Central memory CD4-positive, alpha-beta T cell (primary cell): ENCODE results near the gene DEF6.

Experiments used
- DNase-seq: peaks from one replicate; pipeline ENCODE4 v3.0.0; 2022

The DEF6 gene

DNA sequence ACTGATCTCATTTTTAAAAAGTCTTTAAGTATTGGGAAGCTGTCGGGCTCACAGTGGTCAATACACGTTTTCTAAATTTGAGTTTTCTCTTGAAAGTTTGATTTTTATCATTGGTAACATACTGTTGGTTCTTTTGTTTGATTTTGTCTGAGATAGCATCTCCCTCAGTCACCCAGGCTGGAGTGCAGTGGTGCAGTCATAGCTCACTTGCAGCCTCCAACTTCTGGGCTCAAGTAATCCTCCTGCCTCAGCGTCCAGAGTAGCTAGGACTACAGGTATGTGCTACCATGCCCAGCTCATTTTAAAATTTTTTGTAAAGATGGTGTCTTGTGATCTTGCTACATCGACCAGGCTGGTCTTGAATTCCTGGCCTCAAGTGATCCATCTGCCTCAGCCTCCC lies 53.8 kb downstream of the DEF6 start:
- no peak for DNase-seq

- no peak for DNase-seq
Measured at GRCh38 chr6:35352735-35353134, 55.1 kb downstream of the DEF6 start.

DNA sequence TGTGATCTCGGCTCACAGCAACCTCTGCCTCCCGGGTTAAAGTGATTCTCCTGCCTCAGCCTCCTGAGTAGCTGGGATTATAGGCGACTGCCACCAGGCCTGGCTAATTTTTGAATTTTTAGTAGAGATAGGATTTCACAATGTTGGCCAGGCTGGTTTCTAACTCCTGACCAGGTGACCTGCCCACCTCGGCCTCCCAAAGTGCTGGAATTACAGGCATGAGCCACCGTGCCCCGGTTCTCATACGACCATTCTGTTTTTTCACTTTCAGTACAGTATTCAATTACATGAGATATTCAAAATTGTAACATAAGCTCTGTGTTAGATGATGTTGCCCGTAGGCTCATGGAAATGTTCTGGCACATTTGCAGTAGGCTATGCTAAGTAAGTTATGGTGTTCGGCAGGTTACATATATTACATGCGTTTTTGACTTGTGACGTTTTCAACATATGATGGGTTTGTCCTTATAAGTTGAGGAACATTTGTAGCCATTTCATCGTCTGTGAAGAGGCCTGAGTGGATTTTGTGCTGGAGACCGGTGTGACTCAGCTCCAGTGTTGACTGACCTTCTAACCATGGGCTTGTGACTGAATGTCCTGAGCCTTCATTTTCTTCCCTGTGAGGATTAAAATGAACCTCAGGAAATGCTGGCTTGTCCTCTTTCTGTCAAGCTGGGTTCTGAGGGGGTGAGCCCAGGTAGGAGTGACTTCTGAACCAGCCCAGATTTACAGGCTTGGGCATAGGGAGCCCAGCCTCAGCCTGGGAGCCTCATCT lies 56.9 kb downstream of the DEF6 start:
- DNase-seq: no peak

DNA sequence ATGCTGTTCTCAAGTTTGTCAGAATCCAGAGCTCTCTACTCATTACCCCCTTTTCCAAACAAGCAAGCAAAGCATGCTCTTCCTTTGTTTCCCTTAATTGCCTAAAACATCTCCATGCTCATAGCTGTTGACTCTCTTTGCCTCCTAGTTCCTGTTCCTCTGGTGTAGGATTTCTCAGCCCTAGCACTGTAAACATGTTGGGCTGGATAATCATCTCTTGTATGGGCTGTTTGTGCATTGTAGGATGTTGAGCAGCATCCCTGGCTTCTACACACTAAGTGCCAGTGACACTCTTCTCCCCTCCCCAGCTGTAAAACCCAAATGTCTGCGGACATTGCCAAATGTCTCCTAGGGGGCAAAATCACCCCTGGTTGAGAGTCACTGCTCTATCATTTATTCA lies 58.8 kb downstream of the DEF6 start:
- no peak for DNase-seq

GRCh38 chr6:35357677-35358076 lies 60.1 kb downstream of the DEF6 start:
- DNase-seq: no peak

DNA sequence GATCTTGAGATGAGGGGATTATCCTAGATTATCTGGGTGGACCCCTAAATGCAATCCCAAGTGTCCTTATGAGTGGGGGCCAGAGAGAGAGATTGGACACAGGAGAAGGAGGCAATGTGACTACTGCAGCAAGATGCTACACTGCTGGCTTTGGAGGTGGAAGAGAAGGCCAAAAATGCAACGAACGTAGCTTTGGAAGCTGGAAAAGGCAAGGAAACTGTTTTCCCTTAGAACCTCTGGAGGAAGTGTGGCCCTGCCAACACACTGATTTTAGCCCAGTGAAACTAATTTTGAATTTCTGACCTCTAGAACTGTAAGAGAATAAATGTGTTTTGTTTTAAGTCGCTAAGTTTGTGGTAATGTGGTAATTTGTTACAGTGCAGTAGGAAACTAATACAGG lies 60.5 kb downstream of the DEF6 start:
- DNase-seq: no peak

DNA sequence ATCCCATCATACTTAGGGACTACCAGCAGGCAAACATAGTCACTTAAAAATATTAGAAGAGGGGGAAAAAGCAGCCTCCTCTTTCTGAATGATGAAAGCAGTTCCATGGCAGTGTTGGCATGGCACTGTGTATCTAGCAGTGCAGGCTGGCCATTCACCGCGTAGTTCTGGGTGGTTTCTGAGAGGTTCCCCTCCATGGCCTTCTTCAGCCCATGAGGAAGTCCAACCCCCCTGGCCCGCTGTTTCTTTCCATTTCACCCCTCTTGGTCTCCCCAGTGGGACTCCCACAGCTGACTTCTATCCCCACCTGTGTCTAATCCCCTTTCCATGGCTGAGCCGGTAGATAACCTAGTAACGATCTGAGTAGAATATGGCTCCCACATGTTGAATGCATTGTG lies 61.7 kb downstream of the DEF6 start:
- DNase-seq: no peak

GRCh38 chr6:35359744-35360348 lies 62.2 kb downstream of the DEF6 start:
- DNase-seq: no peak

- no peak for DNase-seq
Measured at GRCh38 chr6:35360349-35361138, 62.9 kb downstream of the DEF6 start.

DNA sequence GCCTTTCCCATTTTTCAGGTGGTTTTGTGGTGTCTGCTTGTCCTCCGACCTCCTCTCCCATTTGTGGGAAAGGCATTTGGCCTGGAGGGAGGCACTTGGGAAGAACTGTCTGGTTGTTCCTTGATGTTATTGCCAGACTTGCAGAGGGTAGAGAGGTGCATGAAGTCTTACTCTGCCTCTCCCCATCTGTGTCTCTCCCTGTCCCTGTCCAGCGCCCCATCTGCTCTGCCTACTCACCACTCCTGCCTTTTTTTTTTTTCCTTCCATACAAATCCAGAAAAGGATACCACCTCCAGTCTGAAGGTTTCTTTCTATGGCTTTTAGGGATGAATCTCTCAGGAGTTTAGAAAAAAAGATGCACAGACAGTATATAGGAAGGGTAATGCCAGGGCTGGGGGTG lies 64.6 kb downstream of the DEF6 start:
- no peak for DNase-seq

DNA sequence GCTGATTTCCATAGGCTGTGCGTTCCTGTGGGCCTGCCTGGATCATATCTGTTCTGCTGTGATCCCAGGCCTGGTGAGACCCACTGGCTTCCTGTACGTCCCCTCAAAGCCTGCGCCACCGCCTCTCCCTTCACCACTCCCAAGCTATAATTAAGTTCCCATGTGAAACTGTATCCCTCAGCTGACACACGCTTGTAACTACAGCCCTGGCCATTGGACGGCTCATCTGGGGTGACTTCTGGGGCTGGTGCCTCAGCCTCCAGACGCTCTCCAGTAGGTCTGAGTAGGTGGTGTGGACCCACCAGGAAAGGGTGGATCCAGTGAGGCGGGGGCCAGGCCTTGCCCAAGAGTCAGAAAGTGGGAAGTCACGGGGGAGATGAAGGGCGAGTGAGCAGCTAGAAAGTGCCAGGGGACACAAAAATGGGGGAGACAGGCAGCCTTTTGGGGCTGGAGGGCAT lies 65.7 kb downstream of the DEF6 start:
- no peak for DNase-seq

DNA sequence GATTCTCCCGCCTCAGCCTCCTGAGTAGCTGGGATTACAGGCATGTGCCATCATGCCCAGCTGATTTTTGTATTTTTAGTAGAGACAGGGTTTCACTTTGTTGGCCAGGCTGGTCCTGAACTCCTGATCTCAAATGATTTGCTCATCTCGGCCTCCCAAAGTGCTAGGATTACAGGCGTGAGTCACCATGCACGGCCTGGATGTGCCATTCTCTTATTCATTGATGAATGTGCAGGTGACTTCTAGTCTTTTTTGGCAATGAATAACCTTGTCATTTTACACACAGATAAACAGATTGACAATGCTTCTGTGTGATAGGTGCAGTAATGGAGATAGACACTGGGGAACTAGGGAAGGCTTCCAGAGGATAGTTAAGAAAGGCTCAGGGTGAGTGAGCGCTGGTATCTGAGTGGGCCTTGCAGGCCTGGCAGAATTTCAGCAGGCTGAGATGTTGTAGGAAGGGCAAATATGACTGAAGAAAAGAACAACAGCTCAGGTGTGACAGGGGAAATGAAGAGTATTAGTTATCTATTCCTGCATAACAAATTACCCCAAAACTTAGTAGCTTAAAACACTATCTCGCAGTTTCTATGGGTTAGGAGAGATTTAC lies 68.1 kb downstream of the DEF6 start:
- no peak for DNase-seq

GRCh38 chr6:35366204-35366596 lies 68.6 kb downstream of the DEF6 start:
- no peak for DNase-seq

DNA sequence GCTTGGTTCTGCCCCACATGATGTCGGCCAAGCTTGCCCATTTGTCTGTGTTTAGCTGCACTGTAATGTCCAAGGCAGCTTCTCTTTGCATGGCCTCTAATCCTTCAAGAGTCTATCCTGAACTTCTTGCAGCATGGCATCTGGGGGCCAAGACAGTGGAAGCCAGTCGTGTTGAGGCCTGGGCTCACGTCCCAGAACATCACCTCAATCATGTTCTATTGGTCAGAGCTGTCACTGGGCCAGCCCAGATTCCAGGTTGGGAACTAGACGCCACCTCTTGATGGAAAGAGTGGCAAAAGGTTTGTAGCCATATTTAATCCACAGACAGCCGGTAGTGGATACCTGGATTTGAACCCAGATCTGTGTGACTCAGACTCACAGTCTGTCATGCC lies 70.0 kb downstream of the DEF6 start:
- DNase-seq: no peak

- no peak for DNase-seq
Measured at GRCh38 chr6:35368038-35368887, 70.6 kb downstream of the DEF6 start.

GRCh38 chr6:35370124-35370741 lies 72.6 kb downstream of the DEF6 start:
- no peak for DNase-seq

- DNase-seq: no peak
Measured at GRCh38 chr6:35370785-35371493, 73.3 kb downstream of the DEF6 start.
